ENCODE results near the gene HECA. TPM values are rescaled to one million over a fixed set of nuclear protein-coding genes. Genes with fewer than 3 reads are reported as not detected.

The HECA gene
- total RNA-seq, 1 experiment from 2014 or later = 90.8 TPM

- H3K9ac ChIP-seq (ENCODE audit: low read length) = no peak overlapping the region
- H3K4me2 ChIP-seq (ENCODE audit: low read depth, low read length, poor library complexity, severe bottlenecking) = no peak overlapping the region
- no peaks in the 10 kb centered on the region for H3K9me3 ChIP-seq (ENCODE audit: low read length)
- H3K9me2 ChIP-seq (replicated peaks; ENCODE audit: insufficient read depth, low read length) = no peaks in the 10 kb centered on the region
- peaks cover 8% of the 10 kb centered on the region for H3K36me3 ChIP-seq (ENCODE audit: insufficient read depth, low read length)
- no peaks in the 10 kb centered on the region for H3K27me3 ChIP-seq (ENCODE audit: low read length)
- H3K4me3 ChIP-seq (ENCODE audit: low read length) = no peak overlapping the region
- H4K20me1 ChIP-seq (ENCODE audit: insufficient read depth, low read depth, low read length) = peaks cover 5% of the 10 kb centered on the region; the same call in 1 of the 2 replicates
- H3K79me2 ChIP-seq (ENCODE audit: low read length) = peaks cover 98% of the 10 kb centered on the region
- no peak overlapping the region for H3K27ac ChIP-seq (ENCODE audit: low read length)
- no peak overlapping the region for H2AFZ ChIP-seq (ENCODE audit: low read length)
- peaks cover 79% of the 10 kb centered on the region for H3K4me1 ChIP-seq (ENCODE audit: low read length)
- DNase-seq = no peak
Observed at GRCh38 chr6:139142262-139142661, 7.4 kb downstream of the HECA start.

GRCh38 chr6:139143111-139143510 lies 8.2 kb downstream of the HECA start:
- Histone ChIP-seq H4K20me1 (ENCODE audit: insufficient read depth, low read depth, low read length) (peaks cover 5% of the 10 kb centered on the region; the same call in 1 of the 2 replicates), H3K4me3 (ENCODE audit: low read length) (no peak overlapping the region), H3K9me2 (replicated peaks; ENCODE audit: insufficient read depth, low read length) (no peaks in the 10 kb centered on the region), H2AFZ (ENCODE audit: low read length) (no peak overlapping the region), H3K9ac (ENCODE audit: low read length) (no peak overlapping the region), H3K27me3 (ENCODE audit: low read length) (no peaks in the 10 kb centered on the region), H3K79me2 (ENCODE audit: low read length) (peaks cover 98% of the 10 kb centered on the region), H3K9me3 (ENCODE audit: low read length) (no peaks in the 10 kb centered on the region), H3K36me3 (ENCODE audit: insufficient read depth, low read length) (peaks cover 6% of the 10 kb centered on the region; the same call in 1 of the 2 replicates), H3K4me1 (ENCODE audit: low read length) (peaks cover 79% of the 10 kb centered on the region), H3K4me2 (ENCODE audit: low read depth, low read length, poor library complexity, severe bottlenecking) (no peak overlapping the region), H3K27ac (ENCODE audit: low read length) (no peak overlapping the region)
- no peak for DNase-seq

GRCh38 chr6:139144490-139145085 lies 9.7 kb downstream of the HECA start:
- H3K9me2 ChIP-seq (replicated peaks; ENCODE audit: insufficient read depth, low read length) = no peaks in the 10 kb centered on the region
- H3K36me3 ChIP-seq (ENCODE audit: insufficient read depth, low read length) = 0 out of 2 replicates have a peak, but pooled peaks cover 6% of the 10 kb centered on the region
- peak overlapping the region; percentile 60 for H3K9ac ChIP-seq (ENCODE audit: low read length)
- H2AFZ ChIP-seq (ENCODE audit: low read length) = no peak overlapping the region
- no peaks in the 10 kb centered on the region for H3K27me3 ChIP-seq (ENCODE audit: low read length)
- H3K4me2 ChIP-seq (ENCODE audit: low read depth, low read length, poor library complexity, severe bottlenecking) = peak overlapping the region; percentile 82
- H3K4me1 ChIP-seq (ENCODE audit: low read length) = peaks cover 79% of the 10 kb centered on the region
- peak; percentile 47 for DNase-seq
- H3K27ac ChIP-seq (ENCODE audit: low read length) = peak overlapping the region; percentile 89
- peaks cover 5% of the 10 kb centered on the region; the same call in 1 of the 2 replicates for H4K20me1 ChIP-seq (ENCODE audit: insufficient read depth, low read depth, low read length)
- peaks cover 98% of the 10 kb centered on the region for H3K79me2 ChIP-seq (ENCODE audit: low read length)
- H3K9me3 ChIP-seq (ENCODE audit: low read length) = no peaks in the 10 kb centered on the region
- H3K4me3 ChIP-seq (ENCODE audit: low read length) = peak overlapping the region; percentile 52

- Histone ChIP-seq H3K36me3 (ENCODE audit: insufficient read depth, low read length) (no peaks in the 10 kb centered on the region), H3K9me2 (replicated peaks; ENCODE audit: insufficient read depth, low read length) (no peaks in the 10 kb centered on the region), H3K4me2 (ENCODE audit: low read depth, low read length, poor library complexity, severe bottlenecking) (peak overlapping the region; percentile 82), H3K4me3 (ENCODE audit: low read length) (peak overlapping the region; percentile 52), H3K27me3 (ENCODE audit: low read length) (no peaks in the 10 kb centered on the region), H4K20me1 (ENCODE audit: insufficient read depth, low read depth, low read length) (peaks cover 5% of the 10 kb centered on the region; the same call in 1 of the 2 replicates), H3K9me3 (ENCODE audit: low read length) (no peaks in the 10 kb centered on the region), H3K79me2 (ENCODE audit: low read length) (peaks cover 97% of the 10 kb centered on the region), H3K4me1 (ENCODE audit: low read length) (peaks cover 79% of the 10 kb centered on the region), H3K9ac (ENCODE audit: low read length) (peak overlapping the region; percentile 60), H2AFZ (ENCODE audit: low read length) (no peak overlapping the region), H3K27ac (ENCODE audit: low read length) (peak overlapping the region; percentile 89)
- peak; percentile 41 for DNase-seq
Observed at GRCh38 chr6:139145661-139146060, 10.8 kb downstream of the HECA start.

GRCh38 chr6:139146317-139146726 lies 11.4 kb downstream of the HECA start:
- Histone ChIP-seq H3K9ac (ENCODE audit: low read length) (peak overlapping the region; percentile 60), H3K4me3 (ENCODE audit: low read length) (peak overlapping the region; percentile 52), H3K79me2 (ENCODE audit: low read length) (peaks cover 97% of the 10 kb centered on the region), H3K9me3 (ENCODE audit: low read length) (no peaks in the 10 kb centered on the region), H3K27me3 (ENCODE audit: low read length) (no peaks in the 10 kb centered on the region), H2AFZ (ENCODE audit: low read length) (no peak overlapping the region), H3K9me2 (replicated peaks; ENCODE audit: insufficient read depth, low read length) (no peaks in the 10 kb centered on the region), H4K20me1 (ENCODE audit: insufficient read depth, low read depth, low read length) (peaks cover 5% of the 10 kb centered on the region; the same call in 1 of the 2 replicates), H3K27ac (ENCODE audit: low read length) (peak overlapping the region; percentile 89), H3K4me1 (ENCODE audit: low read length) (peaks cover 86% of the 10 kb centered on the region), H3K4me2 (ENCODE audit: low read depth, low read length, poor library complexity, severe bottlenecking) (peak overlapping the region; percentile 82), H3K36me3 (ENCODE audit: insufficient read depth, low read length) (no peaks in the 10 kb centered on the region)
- peak; percentile 87 for DNase-seq

- H3K4me2 ChIP-seq (ENCODE audit: low read depth, low read length, poor library complexity, severe bottlenecking) = peak overlapping the region; percentile 82
Observed at GRCh38 chr6:139147628-139148027, 12.7 kb downstream of the HECA start.

GRCh38 chr6:139148557-139149235 lies 13.8 kb downstream of the HECA start:
- Histone ChIP-seq H3K4me2 (ENCODE audit: low read depth, low read length, poor library complexity, severe bottlenecking) (peak overlapping the region; percentile 82), H3K36me3 (ENCODE audit: insufficient read depth, low read length) (no peaks in the 10 kb centered on the region), H3K9ac (ENCODE audit: low read length) (peak overlapping the region; percentile 58), H3K27me3 (ENCODE audit: low read length) (no peaks in the 10 kb centered on the region), H3K9me2 (replicated peaks; ENCODE audit: insufficient read depth, low read length) (no peaks in the 10 kb centered on the region), H3K27ac (ENCODE audit: low read length) (peak overlapping the region; percentile 89), H4K20me1 (ENCODE audit: insufficient read depth, low read depth, low read length) (0 out of 2 replicates have a peak, but pooled peaks cover 5% of the 10 kb centered on the region), H3K79me2 (ENCODE audit: low read length) (peaks cover 99% of the 10 kb centered on the region), H3K4me3 (ENCODE audit: low read length) (peak overlapping the region; percentile 47), H3K9me3 (ENCODE audit: low read length) (no peaks in the 10 kb centered on the region), H2AFZ (ENCODE audit: low read length) (no peak overlapping the region), H3K4me1 (ENCODE audit: low read length) (peaks cover 88% of the 10 kb centered on the region)
- DNase-seq = no peak

More at GRCh38 chr6:139147628-139148027, 12.7 kb downstream of the HECA start:
- H3K27me3 ChIP-seq (ENCODE audit: low read length) = no peaks in the 10 kb centered on the region
- H3K9me2 ChIP-seq (replicated peaks; ENCODE audit: insufficient read depth, low read length) = no peaks in the 10 kb centered on the region
- H3K9ac ChIP-seq (ENCODE audit: low read length) = 0 out of 2 replicates have a peak overlapping the region, but pooled peaks have one; percentile 60
- peaks cover 94% of the 10 kb centered on the region for H3K4me1 ChIP-seq (ENCODE audit: low read length)
- DNase-seq = no peak
- H3K79me2 ChIP-seq (ENCODE audit: low read length) = peaks cover 99% of the 10 kb centered on the region
- no peak overlapping the region; the same call in 1 of the 2 replicates for H3K4me3 ChIP-seq (ENCODE audit: low read length)
- H3K36me3 ChIP-seq (ENCODE audit: insufficient read depth, low read length) = no peaks in the 10 kb centered on the region
- H4K20me1 ChIP-seq (ENCODE audit: insufficient read depth, low read depth, low read length) = 0 out of 2 replicates have a peak, but pooled peaks cover 5% of the 10 kb centered on the region
- no peak overlapping the region for H2AFZ ChIP-seq (ENCODE audit: low read length)
- H3K27ac ChIP-seq (ENCODE audit: low read length) = peak overlapping the region; percentile 89; the same call in 1 of the 2 replicates
- no peaks in the 10 kb centered on the region for H3K9me3 ChIP-seq (ENCODE audit: low read length)

- no peak overlapping the region for H2AFZ ChIP-seq (ENCODE audit: low read length)
- no peaks in the 10 kb centered on the region for H3K36me3 ChIP-seq (ENCODE audit: insufficient read depth, low read length)
- no peaks in the 10 kb centered on the region for H3K27me3 ChIP-seq (ENCODE audit: low read length)
- peaks cover 99% of the 10 kb centered on the region for H3K79me2 ChIP-seq (ENCODE audit: low read length)
- peak overlapping the region; percentile 58 for H3K9ac ChIP-seq (ENCODE audit: low read length)
- no peaks in the 10 kb centered on the region for H3K9me3 ChIP-seq (ENCODE audit: low read length)
- H3K4me1 ChIP-seq (ENCODE audit: low read length) = peaks cover 81% of the 10 kb centered on the region
- H3K27ac ChIP-seq (ENCODE audit: low read length) = peak overlapping the region; percentile 89
- H4K20me1 ChIP-seq (ENCODE audit: insufficient read depth, low read depth, low read length) = no peaks in the 10 kb centered on the region
- H3K4me2 ChIP-seq (ENCODE audit: low read depth, low read length, poor library complexity, severe bottlenecking) = peak overlapping the region; percentile 82
- H3K4me3 ChIP-seq (ENCODE audit: low read length) = peak overlapping the region; percentile 47
- no peak for DNase-seq
- no peaks in the 10 kb centered on the region for H3K9me2 ChIP-seq (replicated peaks; ENCODE audit: insufficient read depth, low read length)
Observed at GRCh38 chr6:139149383-139149782, 14.5 kb downstream of the HECA start.
